Activated CD4-positive, alpha-beta T cell treated with anti-CD3 and anti-CD28 coated beads for 36 hours (primary cell): Measurements from ENCODE around the gene PLCB4. TPM values are rescaled to one million over a fixed set of nuclear protein-coding genes. Genes with fewer than 3 reads are reported as not detected.

Source experiments
- ATAC-seq: fragments of 200-7000 bp; cut with Tn5 transposase; one replicate; pipeline ENCODE4 v1.10.0; 2021; ENCODE audit warnings: mild to moderate bottlenecking, moderate library complexity
- CTCF ChIA-PET: fragments of 350-600 bp; sonication (Branson Sonifier 250); formaldehyde crosslinking; loops from one replicate; lab custom pipeline; 2021; ENCODE audit warnings: antibody characterized with exemption; lab: Charles Lee
- POLR2A ChIA-PET: fragments of 350-600 bp; sonication (Branson Sonifier 250); formaldehyde crosslinking; loops from one replicate; lab custom pipeline; 2021; ENCODE audit warnings: antibody characterized with exemption, inconsistent platforms; lab: Charles Lee
- DNase-seq: peaks from one replicate; pipeline ENCODE4 v3.0.0-alpha.2; 2020
- H3K27ac Mint-ChIP-seq: one replicate; pipeline ENCODE4 v1.8.0; 2021; ENCODE audit warnings: mixed read lengths
- H3K27me3 Mint-ChIP-seq: one replicate; pipeline ENCODE4 v1.8.0; 2021; ENCODE audit warnings: mixed read lengths
- H3K36me3 Mint-ChIP-seq: one replicate; pipeline ENCODE4 v1.8.0; 2021; ENCODE audit warnings: low read depth, mixed read lengths
- H3K4me1 Mint-ChIP-seq: one replicate; pipeline ENCODE4 v1.8.0; 2021; ENCODE audit warnings: mixed read lengths
- H3K4me3 Mint-ChIP-seq: one replicate; pipeline ENCODE4 v1.8.0; 2021; ENCODE audit warnings: mild to moderate bottlenecking, moderate library complexity, mixed read lengths
- H3K9me3 Mint-ChIP-seq: one replicate; pipeline ENCODE4 v1.8.0; 2021; ENCODE audit warnings: low read depth, mixed read lengths
- intact Hi-C, 2 experiments: fragments of 100-400 bp; cut with DNase I in 1 of 2; cut with micrococcal nuclease in 1 of 2; formaldehyde crosslinking; loops; one replicate each; pipeline versions ENCODE4 v1.14.2 to v1.15.1; 2022 to 2024; cut with DNase I, micrococcal nuclease
- total RNA-seq, 2 experiments: library from RNA; stranded (reverse); gene quantifications; one replicate each; pipeline ENCODE4 v1.2.3, GENCODE V29; 2021

Gene PLCB4
- total RNA-seq, 2 experiments from 2014 or later: 0.02 TPM; not detected in 1

- no peak overlapping the region for H3K4me3 Mint-ChIP-seq
- no peaks in the 10 kb centered on the region for H3K36me3 Mint-ChIP-seq
- CTCF ChIA-PET: interaction anchor here (1.1 kb wide), 1 partner anchor 80 kb away, joined by 4 read pairs; no protein-coding TSS in a partner anchor
- POLR2A ChIA-PET: no interaction called here
- DNase-seq: no peak
- no peak for ATAC-seq
- no peaks in the 10 kb centered on the region for H3K9me3 Mint-ChIP-seq
- intact Hi-C loops: no loop called here
- H3K27me3 Mint-ChIP-seq: peaks cover 46% of the 10 kb centered on the region
- no peak overlapping the region for H3K27ac Mint-ChIP-seq
- no peaks in the 10 kb centered on the region for H3K4me1 Mint-ChIP-seq
These were observed 439.9 kb downstream of the PLCB4 start for GRCh38 chr20:9508696-9509178.

DNA sequence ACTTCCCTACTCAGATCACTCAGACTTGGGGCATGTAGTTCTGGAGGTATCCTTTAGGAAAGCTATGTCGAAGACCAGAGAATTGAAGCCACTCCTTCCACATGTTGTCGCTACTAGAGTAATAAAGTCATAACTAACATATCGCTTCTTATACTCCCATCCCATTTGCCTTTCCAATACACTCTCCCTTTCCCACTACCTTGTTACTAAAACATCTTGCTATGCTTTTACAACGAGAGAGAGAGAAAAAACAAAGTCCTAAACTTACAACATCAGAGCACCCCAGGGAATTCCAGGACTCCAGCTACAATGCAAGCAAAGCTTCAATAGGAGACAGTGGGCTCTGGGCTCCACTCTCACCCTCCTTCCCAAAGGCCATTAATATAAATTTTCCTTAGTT, 440.4 kb downstream of the PLCB4 start:
- no peak overlapping the region for H3K27ac Mint-ChIP-seq
- intact Hi-C loops: no loop called here
- H3K4me1 Mint-ChIP-seq: no peaks in the 10 kb centered on the region
- no peaks in the 10 kb centered on the region for H3K36me3 Mint-ChIP-seq
- H3K9me3 Mint-ChIP-seq: no peaks in the 10 kb centered on the region
- no peak overlapping the region for H3K4me3 Mint-ChIP-seq
- ATAC-seq: no peak
- POLR2A ChIA-PET: no interaction called here
- DNase-seq: no peak
- CTCF ChIA-PET: interaction anchor here (1.1 kb wide), 1 partner anchor 79 kb away, joined by 4 read pairs; no protein-coding TSS in a partner anchor
- peaks cover 50% of the 10 kb centered on the region for H3K27me3 Mint-ChIP-seq

GRCh38 chr20:9510911-9511310, 442.0 kb downstream of the PLCB4 start:
- CTCF ChIA-PET: no interaction called here
- H3K9me3 Mint-ChIP-seq: no peaks in the 10 kb centered on the region
- intact Hi-C loops: no loop called here

DNA sequence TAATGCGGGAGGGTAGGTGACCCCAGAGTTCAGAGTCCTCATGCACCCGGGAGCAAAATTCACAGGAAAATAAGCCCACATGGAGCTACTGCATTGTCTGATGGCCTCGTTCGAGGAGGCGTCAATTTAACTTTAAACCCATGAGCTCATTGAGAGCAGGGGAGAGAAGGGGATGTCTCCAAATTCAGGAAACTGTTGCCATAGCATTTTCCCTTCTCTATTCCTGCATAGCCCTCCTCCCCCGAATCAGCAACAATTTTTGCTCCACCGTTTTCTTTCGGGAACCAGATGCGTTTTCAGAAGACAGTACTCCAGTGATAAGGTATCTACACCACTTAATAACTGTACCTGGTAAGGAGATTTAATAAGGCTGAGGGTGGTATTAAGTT, 445.2 kb downstream of the PLCB4 start:
- Mint-ChIP-seq H3K4me3 (no peak overlapping the region), H3K36me3 (no peaks in the 10 kb centered on the region), H3K9me3 (no peaks in the 10 kb centered on the region), H3K4me1 (no peaks in the 10 kb centered on the region), H3K27ac (no peak overlapping the region), H3K27me3 (peaks cover 64% of the 10 kb centered on the region)
- ATAC-seq: no peak
- CTCF ChIA-PET: interaction anchor here (1.4 kb wide), 1 partner anchor 105 kb away, joined by 4 read pairs; no protein-coding TSS in a partner anchor
- DNase-seq: no peak
- POLR2A ChIA-PET: no interaction called here
- intact Hi-C loops: no loop called here

More at GRCh38 chr20:9510911-9511310, 442.0 kb downstream of the PLCB4 start:
- no peak overlapping the region for H3K4me3 Mint-ChIP-seq
- H3K27ac Mint-ChIP-seq: no peak overlapping the region
- H3K27me3 Mint-ChIP-seq: peaks cover 59% of the 10 kb centered on the region
- H3K36me3 Mint-ChIP-seq: no peaks in the 10 kb centered on the region
- POLR2A ChIA-PET: no interaction called here
- H3K4me1 Mint-ChIP-seq: no peaks in the 10 kb centered on the region
- DNase-seq (no peak), ATAC-seq (no peak)

DNA sequence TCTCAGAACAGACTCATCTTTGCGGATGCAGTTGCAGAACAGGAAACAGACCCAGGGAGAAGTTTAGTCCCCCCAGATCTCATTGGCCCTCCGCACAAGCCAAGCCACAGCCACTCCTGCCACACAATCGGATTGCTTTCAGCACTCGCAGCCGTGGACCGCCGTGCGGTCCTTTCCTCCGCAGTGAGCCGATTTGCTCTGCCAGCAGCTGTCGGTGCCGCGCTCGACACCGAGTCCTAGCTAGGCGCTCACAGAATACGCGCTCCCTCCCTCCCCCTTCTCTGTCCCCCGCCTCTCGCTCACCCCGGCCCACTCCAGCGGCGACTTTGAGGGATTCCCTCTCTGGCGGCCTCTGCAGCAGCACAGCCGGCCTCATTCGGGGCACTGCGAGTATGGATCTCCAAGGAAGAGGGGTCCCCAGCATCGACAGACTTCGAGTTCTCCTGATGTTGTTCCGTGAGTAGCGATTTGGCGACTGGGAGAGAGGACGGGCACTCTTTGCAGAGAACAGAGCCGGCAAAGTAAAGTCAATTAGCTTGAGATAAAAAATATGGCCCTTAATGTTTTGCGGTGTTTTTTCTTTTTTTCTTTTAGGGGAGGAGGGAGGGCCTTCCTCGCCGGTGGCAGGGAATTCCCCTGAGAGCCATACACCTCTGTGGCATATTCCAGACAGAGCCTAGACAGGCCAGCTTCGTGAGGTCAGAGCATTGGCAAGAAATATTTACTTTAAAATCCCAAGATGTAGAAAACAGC, 445.8 kb downstream of the PLCB4 start, which contains the start of gene LAMP5:
Gene LAMP5, plus strand, starts transcription at position 130 of the 753 bp plus-strand sequence. Its CDS starts 263 bp downstream, at position 393.
- Mint-ChIP-seq H3K27ac (no peak within 1 kb of the TSS), H3K36me3 (no peaks in the 10 kb centered on the region)
- POLR2A ChIA-PET: no interaction called here

DNA sequence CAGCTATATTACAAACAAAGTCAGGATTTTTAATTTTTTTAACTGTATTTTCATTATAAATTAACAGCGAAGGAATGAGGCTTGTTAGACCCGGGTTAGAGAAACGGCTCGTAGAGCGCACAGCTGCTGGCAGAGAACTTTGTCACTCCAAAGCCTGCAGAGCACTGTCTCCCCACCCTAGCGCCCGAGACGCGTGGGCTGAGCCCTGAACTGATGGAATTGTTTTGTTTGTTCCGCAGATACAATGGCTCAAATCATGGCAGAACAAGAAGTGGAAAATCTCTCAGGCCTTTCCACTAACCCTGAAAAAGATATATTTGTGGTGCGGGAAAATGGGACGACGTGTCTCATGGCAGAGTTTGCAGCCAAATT, 446.3 kb downstream of the PLCB4 start:
- no peak overlapping the region for H3K27ac Mint-ChIP-seq
- no peaks in the 10 kb centered on the region for H3K4me1 Mint-ChIP-seq
- ChIA-PET CTCF (interaction anchor here (0.9 kb wide), 1 partner anchor 95 kb away, joined by 3 read pairs; no protein-coding TSS in a partner anchor), POLR2A (no interaction called here)
- DNase-seq (no peak), ATAC-seq (no peak)
- no peaks in the 10 kb centered on the region for H3K9me3 Mint-ChIP-seq
- intact Hi-C loops: no loop called here
- no peaks in the 10 kb centered on the region for H3K36me3 Mint-ChIP-seq
- H3K4me3 Mint-ChIP-seq: no peak overlapping the region
- H3K27me3 Mint-ChIP-seq: peaks cover 59% of the 10 kb centered on the region

More for the DNA sequence above, 445.8 kb downstream of the PLCB4 start, which contains the start of gene LAMP5:
- CTCF ChIA-PET: interaction anchor here (1.4 kb wide), 1 partner anchor 106 kb away, joined by 4 read pairs; no protein-coding TSS in a partner anchor
- Mint-ChIP-seq H3K4me1 (no peaks in the 10 kb centered on the region), H3K9me3 (no peaks in the 10 kb centered on the region), H3K27me3 (peaks cover 60% of the 10 kb centered on the region), H3K4me3 (no peak within 1 kb of the TSS)
- ATAC-seq (no peak), DNase-seq (no peak)
- intact Hi-C loops: no loop called here

DNA sequence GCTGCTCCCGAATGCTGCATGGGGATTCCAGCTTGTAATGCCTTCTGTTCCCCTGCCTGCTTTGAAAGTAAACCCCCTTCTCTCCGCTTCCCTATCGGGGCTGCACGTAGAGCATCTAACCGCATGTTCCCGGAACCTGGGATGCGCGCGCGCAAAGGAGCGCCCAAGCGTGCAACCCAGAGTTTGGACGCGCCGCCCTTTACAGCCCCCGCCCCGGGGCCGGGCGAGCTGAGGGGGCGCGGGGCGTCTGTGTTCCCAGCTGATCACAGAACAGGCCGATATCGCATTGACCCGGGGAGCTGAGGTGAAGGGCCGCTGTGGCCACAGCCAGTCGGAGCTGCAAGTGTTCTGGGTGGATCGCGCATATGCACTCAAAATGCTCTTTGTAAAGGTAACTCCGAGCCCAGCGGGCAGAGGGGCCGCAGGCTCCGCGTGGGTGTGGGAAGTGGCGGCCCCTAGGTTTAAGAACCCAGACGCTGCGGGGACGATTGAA, 446.9 kb downstream of the PLCB4 start:
- ChIA-PET CTCF (interaction anchor here (0.9 kb wide), 1 partner anchor 94 kb away, joined by 3 read pairs; no protein-coding TSS in a partner anchor), POLR2A (no interaction called here)
- no peak for DNase-seq
- no peaks in the 10 kb centered on the region for H3K36me3 Mint-ChIP-seq
- intact Hi-C loops: no loop called here
- no peaks in the 10 kb centered on the region for H3K4me1 Mint-ChIP-seq
- H3K9me3 Mint-ChIP-seq: no peaks in the 10 kb centered on the region
- no peak overlapping the region for H3K27ac Mint-ChIP-seq
- no peak for ATAC-seq
- H3K4me3 Mint-ChIP-seq: no peak overlapping the region
- H3K27me3 Mint-ChIP-seq: peaks cover 59% of the 10 kb centered on the region

DNA sequence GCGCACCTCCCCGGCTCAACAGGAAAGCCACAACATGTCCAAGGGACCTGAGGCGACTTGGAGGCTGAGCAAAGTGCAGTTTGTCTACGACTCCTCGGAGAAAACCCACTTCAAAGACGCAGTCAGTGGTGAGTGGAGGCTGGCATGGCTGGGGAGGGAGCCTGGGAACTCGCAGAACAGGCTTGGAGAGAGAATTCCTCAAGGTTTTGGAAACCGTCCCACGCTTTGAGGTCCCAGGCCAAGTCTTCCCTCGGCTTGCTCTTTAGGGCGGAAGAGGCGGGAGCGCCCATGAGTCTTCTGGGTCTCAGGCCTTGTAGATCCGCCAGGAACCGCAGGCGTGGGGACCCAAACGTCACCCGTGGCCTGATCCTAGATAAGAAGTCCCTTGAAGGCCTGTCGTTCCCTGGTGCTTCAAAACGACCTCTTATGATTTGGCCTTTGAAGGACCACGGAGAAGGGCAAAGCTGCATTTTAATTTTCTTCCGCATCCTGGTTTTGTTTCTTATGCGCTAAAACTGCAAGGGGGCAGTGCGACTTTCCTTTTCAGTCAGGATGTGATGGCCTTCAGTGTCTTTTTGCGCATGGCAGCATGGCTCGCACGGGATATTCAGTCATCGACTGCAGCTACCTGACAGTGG, 447.5 kb downstream of the PLCB4 start:
- no peaks in the 10 kb centered on the region for H3K9me3 Mint-ChIP-seq
- no peaks in the 10 kb centered on the region for H3K36me3 Mint-ChIP-seq

DNA sequence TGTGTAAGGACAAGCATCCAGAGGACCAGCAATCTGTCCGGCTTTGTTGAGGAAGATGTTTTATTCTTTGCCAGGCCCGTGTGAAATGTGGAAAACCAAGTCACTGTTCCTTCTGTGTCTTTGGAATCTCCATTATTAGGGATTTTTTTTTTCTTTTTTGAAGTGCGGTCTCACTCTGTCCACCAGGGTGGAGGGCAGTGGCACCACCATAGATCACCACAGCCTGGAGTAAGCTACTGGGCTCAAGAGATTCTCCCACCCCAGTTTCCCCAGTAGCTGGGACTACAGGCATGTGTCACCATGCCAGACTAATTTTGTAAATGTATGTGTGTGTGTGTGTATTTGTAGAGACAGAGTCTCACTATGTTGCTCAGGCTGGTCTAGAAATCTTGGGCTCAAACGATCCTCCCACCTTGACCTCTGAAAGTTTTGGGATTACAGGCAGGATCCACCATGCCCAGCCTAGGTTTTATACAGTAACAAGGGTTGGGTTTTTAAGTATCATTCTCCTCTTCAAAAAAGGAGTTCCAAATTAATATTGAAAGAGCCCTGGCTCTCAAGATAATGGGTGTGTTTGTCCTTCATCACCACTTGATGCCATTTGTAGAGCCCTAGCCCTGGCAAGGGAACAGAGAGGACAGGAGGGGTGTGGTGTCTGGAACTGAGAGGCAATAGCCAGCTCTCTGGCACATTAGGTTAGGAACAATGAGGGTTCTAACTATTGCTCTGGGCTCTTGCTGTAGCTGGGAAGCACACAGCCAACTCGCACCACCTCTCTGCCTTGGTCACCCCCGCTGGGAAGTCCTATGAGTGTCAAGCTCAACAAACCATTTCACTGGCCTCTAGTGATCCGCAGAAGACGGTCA, 448.6 kb downstream of the PLCB4 start:
- Mint-ChIP-seq H3K27ac (no peak overlapping the region), H3K36me3 (no peaks in the 10 kb centered on the region), H3K9me3 (no peaks in the 10 kb centered on the region), H3K27me3 (peaks cover 55% of the 10 kb centered on the region), H3K4me1 (no peaks in the 10 kb centered on the region), H3K4me3 (no peak overlapping the region)
- ChIA-PET POLR2A (no interaction called here), CTCF (no interaction called here)
- no peak for DNase-seq
- ATAC-seq: no peak
- intact Hi-C loops: no loop called here

More for the DNA sequence above, 447.5 kb downstream of the PLCB4 start:
- H3K27me3 Mint-ChIP-seq: peaks cover 59% of the 10 kb centered on the region
- intact Hi-C loops: no loop called here
- CTCF ChIA-PET: no interaction called here
- POLR2A ChIA-PET: no interaction called here
- DNase-seq (no peak), ATAC-seq (no peak)
- no peak overlapping the region for H3K4me3 Mint-ChIP-seq
- no peaks in the 10 kb centered on the region for H3K4me1 Mint-ChIP-seq
- no peak overlapping the region for H3K27ac Mint-ChIP-seq

- DNase-seq: no peak
- CTCF ChIA-PET: no interaction called here
- H3K27me3 Mint-ChIP-seq: peaks cover 52% of the 10 kb centered on the region
- intact Hi-C loops: no loop called here
- H3K4me1 Mint-ChIP-seq: no peaks in the 10 kb centered on the region
- no peak overlapping the region for H3K27ac Mint-ChIP-seq
- ATAC-seq: no peak
- no peaks in the 10 kb centered on the region for H3K36me3 Mint-ChIP-seq
- H3K4me3 Mint-ChIP-seq: no peak overlapping the region
- H3K9me3 Mint-ChIP-seq: no peaks in the 10 kb centered on the region
- POLR2A ChIA-PET: interaction anchor here (0.7 kb wide), 1 partner anchor 733 kb away, joined by 3 read pairs; no protein-coding TSS in a partner anchor
These were observed 449.8 kb downstream of the PLCB4 start for GRCh38 chr20:9518576-9519175.
